ENCODE measurements around the gene C4BPB.

The C4BPB gene

DNA sequence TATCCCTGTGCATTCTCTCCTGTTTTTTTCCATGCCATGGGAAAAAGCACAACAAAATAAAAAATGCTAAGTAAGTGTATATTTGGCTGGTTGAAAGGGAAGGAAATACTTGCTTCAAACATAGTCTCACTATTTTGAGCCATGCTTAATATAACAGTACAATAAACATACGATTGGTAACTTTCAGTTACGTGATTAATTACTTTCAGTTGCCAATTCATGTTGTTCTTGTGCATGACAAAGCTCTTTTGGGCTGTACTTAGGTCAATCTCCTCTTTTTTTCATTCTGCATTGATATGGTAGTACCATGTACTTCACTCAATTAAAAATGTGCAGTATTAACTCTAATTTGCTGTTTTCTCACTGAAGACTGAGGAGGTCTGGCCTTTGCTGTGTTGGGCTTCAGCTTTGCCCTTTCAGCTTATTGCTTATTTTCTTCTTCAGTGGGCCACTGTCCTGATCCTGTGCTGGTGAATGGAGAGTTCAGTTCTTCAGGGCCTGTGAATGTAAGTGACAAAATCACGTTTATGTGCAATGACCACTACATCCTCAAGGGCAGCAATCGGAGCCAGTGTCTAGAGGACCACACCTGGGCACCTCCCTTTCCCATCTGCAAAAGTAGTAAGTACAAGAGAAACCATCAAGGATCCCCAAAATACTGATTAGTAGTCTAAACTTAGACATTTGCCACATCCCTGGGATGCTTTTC, 2.7 kb downstream of the C4BPB start:
- Histone ChIP-seq H3K9me3 (ENCODE audit: severe bottlenecking) (no peaks in the 10 kb centered on the region), H3K4me3 (ENCODE audit: severe bottlenecking) (no peak overlapping the region), H3K27me3 (ENCODE audit: insufficient read depth, poor library complexity, severe bottlenecking) (no peaks in the 10 kb centered on the region), H3K36me3 (ENCODE audit: low read depth) (no peaks in the 10 kb centered on the region), H3K27ac (ENCODE audit: poor library complexity, severe bottlenecking) (no peak overlapping the region), H3K4me1 (ENCODE audit: insufficient read depth, poor library complexity, severe bottlenecking) (peaks cover 3% of the 10 kb centered on the region)
- TF ChIP-seq, protein P1, sequence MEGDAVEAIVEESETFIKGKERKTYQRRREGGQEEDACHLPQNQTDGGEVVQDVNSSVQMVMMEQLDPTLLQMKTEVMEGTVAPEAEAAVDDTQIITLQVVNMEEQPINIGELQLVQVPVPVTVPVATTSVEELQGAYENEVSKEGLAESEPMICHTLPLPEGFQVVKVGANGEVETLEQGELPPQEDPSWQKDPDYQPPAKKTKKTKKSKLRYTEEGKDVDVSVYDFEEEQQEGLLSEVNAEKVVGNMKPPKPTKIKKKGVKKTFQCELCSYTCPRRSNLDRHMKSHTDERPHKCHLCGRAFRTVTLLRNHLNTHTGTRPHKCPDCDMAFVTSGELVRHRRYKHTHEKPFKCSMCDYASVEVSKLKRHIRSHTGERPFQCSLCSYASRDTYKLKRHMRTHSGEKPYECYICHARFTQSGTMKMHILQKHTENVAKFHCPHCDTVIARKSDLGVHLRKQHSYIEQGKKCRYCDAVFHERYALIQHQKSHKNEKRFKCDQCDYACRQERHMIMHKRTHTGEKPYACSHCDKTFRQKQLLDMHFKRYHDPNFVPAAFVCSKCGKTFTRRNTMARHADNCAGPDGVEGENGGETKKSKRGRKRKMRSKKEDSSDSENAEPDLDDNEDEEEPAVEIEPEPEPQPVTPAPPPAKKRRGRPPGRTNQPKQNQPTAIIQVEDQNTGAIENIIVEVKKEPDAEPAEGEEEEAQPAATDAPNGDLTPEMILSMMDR (IDR thresholded peaks at IDR 0.05; ENCODE audit: poor library complexity, severe bottlenecking): no peak
- ATAC-seq (ENCODE audit: low read depth) (no peak), DNase-seq (ENCODE audit: low spot score) (no peak)

DNA sequence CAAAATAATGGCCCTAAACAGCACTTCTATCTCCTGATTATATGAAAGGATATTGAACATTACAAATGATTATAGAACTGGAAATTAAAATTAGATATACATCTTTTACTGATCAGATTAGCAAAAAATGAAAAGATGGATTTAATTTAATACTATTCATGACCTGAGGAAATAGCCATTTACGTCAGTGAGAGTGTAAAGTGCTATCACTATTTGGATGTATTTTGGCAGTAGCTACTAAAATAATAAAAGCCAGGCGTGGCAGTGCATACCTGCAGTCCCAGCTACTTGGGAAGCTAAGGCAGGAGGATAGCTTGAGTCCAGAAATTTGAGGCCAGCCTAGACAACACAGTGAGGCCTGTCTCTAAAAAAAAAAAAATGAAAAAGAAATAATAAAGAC, 5.3 kb downstream of the C4BPB start:
- TF ChIP-seq, protein P1 (IDR thresholded peaks at IDR 0.05; ENCODE audit: poor library complexity, severe bottlenecking): no peak
- no peaks in the 10 kb centered on the region for H3K4me1 ChIP-seq (ENCODE audit: insufficient read depth, poor library complexity, severe bottlenecking)
- no peaks in the 10 kb centered on the region for H3K9me3 ChIP-seq (ENCODE audit: severe bottlenecking)
- DNase-seq (ENCODE audit: low spot score) (no peak), ATAC-seq (ENCODE audit: low read depth) (no peak)
- no peak overlapping the region for H3K27ac ChIP-seq (ENCODE audit: poor library complexity, severe bottlenecking)
- H3K27me3 ChIP-seq (ENCODE audit: insufficient read depth, poor library complexity, severe bottlenecking): no peaks in the 10 kb centered on the region
- H3K36me3 ChIP-seq (ENCODE audit: low read depth): no peaks in the 10 kb centered on the region
- no peak overlapping the region for H3K4me3 ChIP-seq (ENCODE audit: severe bottlenecking)

DNA sequence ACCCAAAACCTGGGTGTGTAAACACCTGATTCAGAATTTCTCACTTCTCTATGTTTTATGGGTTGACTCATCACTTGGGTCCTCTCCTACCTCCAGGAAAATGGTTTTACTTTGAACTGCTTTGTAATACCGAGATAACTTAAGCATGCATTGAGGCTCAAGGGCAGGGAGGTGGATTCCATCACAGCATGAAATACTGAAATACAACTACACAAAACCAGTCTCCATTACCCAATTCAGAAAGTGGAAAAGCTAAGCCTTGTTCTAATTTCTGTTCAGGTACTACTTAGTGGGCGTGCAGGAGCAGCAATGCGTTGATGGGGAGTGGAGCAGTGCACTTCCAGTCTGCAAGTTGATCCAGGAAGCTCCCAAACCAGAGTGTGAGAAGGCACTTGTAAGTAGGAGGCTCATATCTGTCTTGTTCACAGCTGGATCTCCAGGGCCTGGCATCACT, 9.2 kb downstream of the C4BPB start:
- H3K36me3 ChIP-seq (ENCODE audit: low read depth): no peaks in the 10 kb centered on the region
- no peak for DNase-seq (ENCODE audit: low spot score)
- H3K27me3 ChIP-seq (ENCODE audit: insufficient read depth, poor library complexity, severe bottlenecking): peaks cover 2% of the 10 kb centered on the region
- no peaks in the 10 kb centered on the region for H3K4me1 ChIP-seq (ENCODE audit: insufficient read depth, poor library complexity, severe bottlenecking)
- TF ChIP-seq, protein P1 (IDR thresholded peaks at IDR 0.05; ENCODE audit: poor library complexity, severe bottlenecking): no peak
- no peak overlapping the region for H3K4me3 ChIP-seq (ENCODE audit: severe bottlenecking)
- H3K9me3 ChIP-seq (ENCODE audit: severe bottlenecking): no peaks in the 10 kb centered on the region
- ATAC-seq (ENCODE audit: low read depth): peak; percentile 61; the same call in 2 of the 3 replicates
- H3K27ac ChIP-seq (ENCODE audit: poor library complexity, severe bottlenecking): no peak overlapping the region

DNA sequence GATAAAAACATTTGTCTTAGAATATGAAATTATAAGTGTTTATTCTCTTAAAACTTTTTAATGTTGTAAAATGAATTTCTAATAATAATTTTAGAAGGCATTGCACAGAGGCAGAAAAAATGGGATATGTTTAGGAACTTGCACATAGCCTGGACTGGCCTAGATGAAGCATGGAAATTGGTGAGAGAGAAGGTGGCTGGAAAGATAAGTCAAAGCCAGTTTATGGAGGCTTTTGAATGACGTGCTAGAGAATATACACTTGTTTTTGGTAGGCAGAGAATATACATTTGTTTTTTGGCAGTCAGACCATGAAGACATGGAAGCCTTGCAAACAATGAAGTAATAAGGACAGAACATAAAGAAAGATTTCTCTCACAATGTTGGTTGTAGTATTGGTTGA, 13.1 kb downstream of the C4BPB start:
- no peak for DNase-seq (ENCODE audit: low spot score)
- Histone ChIP-seq H3K27ac (ENCODE audit: poor library complexity, severe bottlenecking) (no peak overlapping the region), H3K36me3 (ENCODE audit: low read depth) (no peaks in the 10 kb centered on the region), H3K27me3 (ENCODE audit: insufficient read depth, poor library complexity, severe bottlenecking) (peaks cover 2% of the 10 kb centered on the region), H3K4me3 (ENCODE audit: severe bottlenecking) (no peak overlapping the region), H3K4me1 (ENCODE audit: insufficient read depth, poor library complexity, severe bottlenecking) (no peaks in the 10 kb centered on the region), H3K9me3 (ENCODE audit: severe bottlenecking) (no peaks in the 10 kb centered on the region)
- ATAC-seq (ENCODE audit: low read depth): no peak
- TF ChIP-seq, protein P1 (IDR thresholded peaks at IDR 0.05; ENCODE audit: poor library complexity, severe bottlenecking): no peak

DNA sequence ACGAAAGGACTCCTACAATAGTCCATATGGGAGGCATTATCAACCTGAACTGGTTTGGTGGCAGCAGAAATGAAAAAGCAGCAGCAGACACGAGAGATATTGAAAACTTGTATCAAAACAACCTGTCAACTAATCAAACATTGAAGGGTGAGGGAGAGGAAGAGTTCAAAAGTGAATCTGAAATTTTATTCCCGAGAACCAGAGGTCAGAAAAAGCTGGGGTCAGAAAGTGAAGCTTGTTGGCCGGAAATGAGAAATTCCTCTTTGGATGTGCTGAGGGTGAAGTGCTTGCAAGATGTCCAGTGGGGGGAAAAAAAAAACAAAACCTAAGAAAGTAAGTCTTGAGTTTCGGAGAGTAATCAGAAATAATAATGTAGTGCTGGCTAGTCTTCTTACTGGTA, 13.5 kb downstream of the C4BPB start:
- Histone ChIP-seq H3K27me3 (ENCODE audit: insufficient read depth, poor library complexity, severe bottlenecking) (peaks cover 2% of the 10 kb centered on the region), H3K4me1 (ENCODE audit: insufficient read depth, poor library complexity, severe bottlenecking) (no peaks in the 10 kb centered on the region), H3K27ac (ENCODE audit: poor library complexity, severe bottlenecking) (no peak overlapping the region), H3K36me3 (ENCODE audit: low read depth) (no peaks in the 10 kb centered on the region), H3K9me3 (ENCODE audit: severe bottlenecking) (no peaks in the 10 kb centered on the region), H3K4me3 (ENCODE audit: severe bottlenecking) (no peak overlapping the region)
- no peak for ATAC-seq (ENCODE audit: low read depth)
- TF ChIP-seq, protein P1 (IDR thresholded peaks at IDR 0.05; ENCODE audit: poor library complexity, severe bottlenecking): no peak
- no peak for DNase-seq (ENCODE audit: low spot score)
